Loucy (cell line): ENCODE measurements around the gene SUPT6H.

Experiments
- H2AFZ ChIP-seq: fragments of 200-600 bp; sonication (generic); 2 replicates; pipeline ENCODE4 v1.6.0; 2016; ENCODE audit warnings: antibody characterized with exemption, mild to moderate bottlenecking, low read length, moderate library complexity
- H3F3A ChIP-seq: fragments of 200-600 bp; 2 replicates; pipeline ENCODE4 v1.6.0; 2016; ENCODE audit warnings: antibody characterized with exemption, low read depth, mild to moderate bottlenecking
- H3K27me3 ChIP-seq: fragments of 200-600 bp; sonication (generic); 2 replicates; pipeline ENCODE4 v1.6.1; 2014; ENCODE audit warnings: low read length, mild to moderate bottlenecking; ENCODE audit not compliant: insufficient read depth, poor library complexity, severe bottlenecking
- H3K36me3 ChIP-seq: fragments of 200-600 bp; sonication (generic); 2 replicates; pipeline ENCODE4 v1.6.1; 2016; ENCODE audit warnings: low read length; ENCODE audit not compliant: insufficient read depth
- H3K4me1 ChIP-seq: fragments of 200-600 bp; sonication (generic); 2 replicates; pipeline ENCODE4 v1.5.1; 2014; ENCODE audit warnings: low read length, mild to moderate bottlenecking; ENCODE audit not compliant: insufficient read depth, poor library complexity, severe bottlenecking
- H3K4me2 ChIP-seq: fragments of 200-600 bp; sonication (generic); 2 replicates; pipeline ENCODE4 v1.6.0; 2014; ENCODE audit warnings: antibody characterized with exemption, low read length, low read depth, mild to moderate bottlenecking; ENCODE audit not compliant: poor library complexity, severe bottlenecking
- H3K4me3 ChIP-seq: fragments of 200-600 bp; sonication (generic); 2 replicates; pipeline ENCODE4 v1.5.1; 2014; ENCODE audit warnings: low read length, mild to moderate bottlenecking, mixed read lengths; ENCODE audit not compliant: poor library complexity, severe bottlenecking
- H3K79me2 ChIP-seq: fragments of 200-600 bp; sonication (generic); 2 replicates; pipeline ENCODE4 v1.6.1; 2014; ENCODE audit warnings: low read length; ENCODE audit not compliant: insufficient read depth
- H3K9ac ChIP-seq: fragments of 200-600 bp; sonication (generic); 2 replicates; pipeline ENCODE4 v1.6.0; 2014; ENCODE audit warnings: mild to moderate bottlenecking, low read depth, low read length, moderate library complexity; ENCODE audit not compliant: poor library complexity, severe bottlenecking
- H3K9me2 ChIP-seq: fragments of 200-600 bp; sonication (generic); replicated peaks from 2 replicates; pipeline ENCODE4 v1.6.1; 2016; ENCODE audit warnings: low read depth, low read length, mixed read lengths
- H3K9me3 ChIP-seq: fragments of 200-600 bp; sonication (generic); 2 replicates; pipeline ENCODE4 v1.6.1; 2014; ENCODE audit warnings: mild to moderate bottlenecking, antibody characterized with exemption, low read length, low read depth; ENCODE audit not compliant: insufficient read depth
- H4K20me1 ChIP-seq: fragments of 200-600 bp; sonication (generic); 2 replicates; pipeline ENCODE4 v1.6.0; 2014; ENCODE audit warnings: antibody characterized with exemption, low read length, mild to moderate bottlenecking; ENCODE audit not compliant: insufficient read depth, poor library complexity, severe bottlenecking
- EZH2phosphoT487 ChIP-seq: fragments of 200-600 bp; IDR thresholded peaks from 2 replicates; pipeline ENCODE4 v1.6.1; 2018; ENCODE audit warnings: antibody characterized with exemption, mild to moderate bottlenecking, moderate library complexity, borderline replicate concordance
- TF ChIP-seq, protein P1 (sequence below): fragments of 200-600 bp; sonication (generic); conservative IDR thresholded peaks from 2 replicates; pipeline ENCODE4 v1.5.1; 2014; ENCODE audit warnings: mild to moderate bottlenecking, antibody characterized with exemption, low read length

Gene SUPT6H

DNA sequence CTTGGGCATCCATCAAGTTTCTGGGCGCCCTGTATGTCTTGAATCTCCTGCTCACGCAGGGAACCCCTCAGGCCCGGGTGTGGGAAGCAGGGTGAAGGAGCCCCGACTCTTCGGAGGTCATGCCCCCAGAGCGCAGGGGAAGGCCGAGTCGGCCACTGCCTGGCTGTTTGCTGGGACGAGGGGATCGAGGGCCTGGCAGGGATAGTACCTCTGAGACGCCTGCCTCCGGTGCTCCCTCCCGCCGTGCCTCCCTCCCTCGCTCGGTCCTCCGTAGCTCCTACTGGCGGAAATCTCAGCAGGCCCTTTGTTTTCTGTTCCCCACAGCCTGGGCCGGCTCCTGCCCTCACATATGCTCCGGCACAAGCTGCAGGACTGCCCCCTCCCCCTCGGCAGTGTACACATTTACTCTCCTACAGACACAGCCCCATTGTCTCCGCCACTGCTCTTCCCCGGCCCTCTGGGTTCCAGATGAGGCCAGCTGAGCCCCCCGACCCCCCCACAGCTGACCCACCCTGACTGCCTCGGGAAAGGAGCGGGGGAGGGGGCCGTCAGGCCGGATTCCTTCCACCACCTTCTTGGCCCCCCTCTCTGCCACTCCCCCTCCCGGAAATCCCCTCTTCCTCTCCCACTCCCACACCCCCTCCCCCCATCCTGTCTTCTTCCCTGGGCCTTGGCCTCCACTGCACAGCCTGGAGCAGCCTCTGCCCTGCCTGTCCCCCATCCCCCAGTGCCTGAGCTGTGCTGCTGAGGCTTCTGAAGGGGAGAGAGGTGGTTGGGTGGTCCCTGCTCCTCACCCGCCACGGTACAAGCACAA lies 83.2 kb downstream of the SUPT6H start:
- Histone ChIP-seq H4K20me1 (peaks cover 34% of the 10 kb centered on the region), H3K27me3 (no peaks in the 10 kb centered on the region), H3K79me2 (peaks cover 44% of the 10 kb centered on the region), H3K9me3 (no peaks in the 10 kb centered on the region), H3K4me2 (peak overlapping the region; percentile 86), H3K4me3 (peak overlapping the region; percentile 93), H3F3A (no peaks in the 10 kb centered on the region), H3K9me2 (no peaks in the 10 kb centered on the region), H2AFZ (peak overlapping the region; percentile 29), H3K4me1 (peaks cover 30% of the 10 kb centered on the region), H3K36me3 (peaks cover 25% of the 10 kb centered on the region; the same call in 1 of the 2 replicates), H3K9ac (peak overlapping the region; percentile 82)
- no peak for TF ChIP-seq EZH2phosphoT487
- TF ChIP-seq, protein P1, sequence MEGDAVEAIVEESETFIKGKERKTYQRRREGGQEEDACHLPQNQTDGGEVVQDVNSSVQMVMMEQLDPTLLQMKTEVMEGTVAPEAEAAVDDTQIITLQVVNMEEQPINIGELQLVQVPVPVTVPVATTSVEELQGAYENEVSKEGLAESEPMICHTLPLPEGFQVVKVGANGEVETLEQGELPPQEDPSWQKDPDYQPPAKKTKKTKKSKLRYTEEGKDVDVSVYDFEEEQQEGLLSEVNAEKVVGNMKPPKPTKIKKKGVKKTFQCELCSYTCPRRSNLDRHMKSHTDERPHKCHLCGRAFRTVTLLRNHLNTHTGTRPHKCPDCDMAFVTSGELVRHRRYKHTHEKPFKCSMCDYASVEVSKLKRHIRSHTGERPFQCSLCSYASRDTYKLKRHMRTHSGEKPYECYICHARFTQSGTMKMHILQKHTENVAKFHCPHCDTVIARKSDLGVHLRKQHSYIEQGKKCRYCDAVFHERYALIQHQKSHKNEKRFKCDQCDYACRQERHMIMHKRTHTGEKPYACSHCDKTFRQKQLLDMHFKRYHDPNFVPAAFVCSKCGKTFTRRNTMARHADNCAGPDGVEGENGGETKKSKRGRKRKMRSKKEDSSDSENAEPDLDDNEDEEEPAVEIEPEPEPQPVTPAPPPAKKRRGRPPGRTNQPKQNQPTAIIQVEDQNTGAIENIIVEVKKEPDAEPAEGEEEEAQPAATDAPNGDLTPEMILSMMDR = no peak

DNA sequence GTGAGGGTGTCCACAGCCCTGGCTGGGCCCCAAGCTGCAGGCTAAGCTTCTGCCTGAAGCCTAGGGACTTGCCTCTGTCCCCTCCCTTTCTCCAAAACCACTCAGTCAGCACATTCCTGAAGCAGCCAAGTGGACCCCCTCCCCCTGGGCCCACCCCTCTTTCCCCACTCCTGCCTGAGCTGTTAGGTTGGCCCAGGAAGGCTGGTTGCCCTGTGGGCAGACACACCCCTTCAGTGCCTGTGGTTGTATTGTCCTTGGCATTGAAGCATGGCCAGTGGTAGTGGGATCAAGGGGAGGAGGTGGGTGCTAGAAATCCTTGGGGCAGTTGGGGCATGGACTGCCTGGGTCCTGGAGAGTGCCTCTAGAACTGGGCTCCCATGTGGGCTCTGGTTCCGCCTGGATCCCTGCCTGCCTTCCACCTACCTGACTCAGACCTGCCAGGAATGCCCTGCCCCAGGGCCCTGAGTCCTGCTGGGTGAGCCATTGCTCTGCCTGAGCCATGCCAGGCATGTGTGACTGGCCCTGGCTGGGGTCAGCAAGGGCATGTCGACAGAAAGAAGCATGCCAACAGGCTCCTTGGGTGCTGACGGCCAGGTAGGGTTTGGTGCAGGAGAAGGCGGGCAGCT lies 83.9 kb downstream of the SUPT6H start:
- no peak for TF ChIP-seq EZH2phosphoT487
- TF ChIP-seq, protein P1 = no peak
- Histone ChIP-seq H3K9ac (peak overlapping the region; percentile 82), H3K9me2 (no peaks in the 10 kb centered on the region), H3K4me2 (peak overlapping the region; percentile 86), H3K4me1 (peaks cover 33% of the 10 kb centered on the region), H3K36me3 (peaks cover 25% of the 10 kb centered on the region; the same call in 1 of the 2 replicates), H3K79me2 (peaks cover 44% of the 10 kb centered on the region), H3K4me3 (peak overlapping the region; percentile 93), H3K9me3 (no peaks in the 10 kb centered on the region), H4K20me1 (peaks cover 40% of the 10 kb centered on the region), H2AFZ (no peak overlapping the region), H3K27me3 (no peaks in the 10 kb centered on the region), H3F3A (no peaks in the 10 kb centered on the region)

DNA sequence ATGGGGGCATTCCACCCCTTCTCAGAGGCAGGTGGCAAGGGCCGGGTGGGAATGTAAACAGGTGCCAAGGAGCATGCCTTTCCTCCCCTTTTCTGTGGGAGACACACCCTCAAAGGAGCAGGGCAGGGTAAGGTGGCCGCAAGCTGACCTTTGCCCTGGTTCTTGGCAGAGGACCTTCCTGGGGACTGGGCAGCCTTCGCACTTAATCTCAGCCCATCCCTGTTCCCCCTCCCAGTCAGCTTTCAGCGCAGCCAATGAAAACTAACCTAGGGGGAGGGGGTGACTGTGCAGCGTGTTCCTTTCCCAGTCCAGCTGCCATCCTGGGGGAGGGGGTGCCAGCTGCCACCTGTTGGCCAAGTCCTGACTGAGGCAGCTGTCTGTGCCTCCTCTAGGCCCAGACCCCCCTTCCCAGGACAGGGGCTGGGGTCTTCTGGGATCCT lies 84.6 kb downstream of the SUPT6H start:
- Histone ChIP-seq H3K36me3 (peaks cover 25% of the 10 kb centered on the region; the same call in 1 of the 2 replicates), H3K4me1 (peaks cover 33% of the 10 kb centered on the region), H3F3A (no peaks in the 10 kb centered on the region), H2AFZ (no peak overlapping the region), H3K4me2 (peak overlapping the region; percentile 86), H3K9me3 (no peaks in the 10 kb centered on the region), H4K20me1 (peaks cover 40% of the 10 kb centered on the region), H3K79me2 (peaks cover 44% of the 10 kb centered on the region), H3K4me3 (peak overlapping the region; percentile 93), H3K27me3 (no peaks in the 10 kb centered on the region), H3K9ac (peak overlapping the region; percentile 82), H3K9me2 (no peaks in the 10 kb centered on the region)
- TF ChIP-seq, protein P1 = no peak
- TF ChIP-seq EZH2phosphoT487 = no peak
